Ascending aorta (tissue), 2 donors: ENCODE results near the gene PSMB3. TPM values are rescaled to one million over a fixed set of nuclear protein-coding genes. Genes with fewer than 3 reads are reported as not detected.

Source experiments
- DNase-seq, 2 donors: peaks; one replicate each; pipeline ENCODE4 v3.0.0-alpha.2; 2019; ENCODE audit warnings: low spot score in 2 of 2
- H3K27ac ChIP-seq, 2 donors: fragments of 200-600 bp; sonication (generic); one replicate each; pipeline ENCODE4 v1.5.1; 2016 to 2017; ENCODE audit warnings: mild to moderate bottlenecking in 1 of 2
- H3K27me3 ChIP-seq: fragments of 200-600 bp; sonication (generic); one replicate; pipeline ENCODE4 v1.5.1; 2017
- H3K36me3 ChIP-seq, 2 donors: fragments of 200-600 bp; sonication (generic); one replicate each; pipeline ENCODE4 v1.5.1; 2016
- H3K4me1 ChIP-seq, 2 donors: fragments of 200-600 bp; sonication (generic); one replicate each; pipeline ENCODE4 v1.5.1; 2016 to 2017; ENCODE audit warnings: mild to moderate bottlenecking in 1 of 2
- H3K4me3 ChIP-seq, 2 donors: fragments of 200-600 bp; sonication (generic); one replicate each; pipeline ENCODE4 v1.5.1; 2016 to 2017; ENCODE audit warnings: mild to moderate bottlenecking in 1 of 2
- H3K9me3 ChIP-seq, 2 donors: fragments of 200-600 bp; sonication (generic); one replicate each; pipeline ENCODE4 v1.5.1; 2016
- intact Hi-C: fragments of 100-400 bp; cut with DNase I; formaldehyde crosslinking; loops from one replicate; pipeline ENCODE4 v1.15.1; 2023
- total RNA-seq: library from RNA; depleted of rRNA; stranded (reverse); fragments of >200 nt; gene quantifications from one replicate; pipeline ENCODE4 v1.1.0, GENCODE V29; 2016
- TF ChIP-seq, protein P1 (sequence below), 3 experiments: fragments of 200-600 bp in 2 of 3; fragments of 450-650 bp in 1 of 3; sonication (generic) in 2 of 3; IDR thresholded peaks; one replicate each; pipeline ENCODE4 v1.5.1; 2016 to 2019; ENCODE audit warnings: antibody characterized with exemption in 3 of 3, mild to moderate bottlenecking in 1 of 3, moderate library complexity in 1 of 3

The PSMB3 gene
- total RNA-seq, 1 donor from 2014 or later: 189 TPM

DNA sequence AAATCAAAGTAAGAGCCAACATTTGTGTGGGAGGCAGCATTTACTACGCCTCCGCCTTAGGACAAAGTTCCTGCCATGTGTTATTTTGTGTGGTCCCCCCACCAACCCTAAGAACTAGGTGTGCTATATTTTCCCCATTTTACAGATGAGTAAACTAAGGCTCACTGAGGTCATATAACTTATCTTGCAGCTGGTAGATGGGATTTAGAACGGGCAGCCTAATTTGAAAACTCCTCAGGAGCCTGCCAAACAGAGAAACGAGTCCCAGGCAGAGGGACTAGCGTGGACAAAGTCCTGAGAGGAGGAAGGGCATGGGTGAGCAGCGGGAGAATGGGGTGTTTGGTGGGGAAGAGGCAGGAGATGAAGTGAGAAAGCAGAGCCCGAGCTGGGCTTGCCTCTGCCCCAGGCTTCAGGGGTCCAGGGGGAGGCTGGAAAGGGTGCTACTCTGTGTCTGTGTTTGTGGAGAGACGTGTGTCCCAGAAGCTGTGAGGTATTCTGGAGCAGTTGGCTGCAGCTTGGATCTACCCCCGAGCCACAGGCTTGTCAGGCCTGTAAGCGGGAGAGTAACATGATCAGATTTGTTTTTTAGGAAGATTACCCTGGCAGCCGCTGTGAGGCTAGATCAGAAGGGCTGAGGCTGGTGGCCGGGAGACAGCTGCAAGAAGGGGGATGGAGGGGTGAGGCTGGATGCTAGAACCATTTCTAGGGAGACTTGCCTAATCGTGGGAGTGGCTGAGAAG, 42.5 kb upstream of the PSMB3 start:
- H3K36me3 ChIP-seq: peaks cover 41 to 61% of the 10 kb centered on the region in 2 donors
- no peaks in the 10 kb centered on the region for H3K27me3 ChIP-seq
- no peak overlapping the region for H3K4me3 ChIP-seq
- H3K9me3 ChIP-seq: no peaks in the 10 kb centered on the region
- H3K4me1 ChIP-seq: peaks cover 0 to 2% of the 10 kb centered on the region in 2 donors
- intact Hi-C loops: no loop called here
- TF ChIP-seq, protein P1, sequence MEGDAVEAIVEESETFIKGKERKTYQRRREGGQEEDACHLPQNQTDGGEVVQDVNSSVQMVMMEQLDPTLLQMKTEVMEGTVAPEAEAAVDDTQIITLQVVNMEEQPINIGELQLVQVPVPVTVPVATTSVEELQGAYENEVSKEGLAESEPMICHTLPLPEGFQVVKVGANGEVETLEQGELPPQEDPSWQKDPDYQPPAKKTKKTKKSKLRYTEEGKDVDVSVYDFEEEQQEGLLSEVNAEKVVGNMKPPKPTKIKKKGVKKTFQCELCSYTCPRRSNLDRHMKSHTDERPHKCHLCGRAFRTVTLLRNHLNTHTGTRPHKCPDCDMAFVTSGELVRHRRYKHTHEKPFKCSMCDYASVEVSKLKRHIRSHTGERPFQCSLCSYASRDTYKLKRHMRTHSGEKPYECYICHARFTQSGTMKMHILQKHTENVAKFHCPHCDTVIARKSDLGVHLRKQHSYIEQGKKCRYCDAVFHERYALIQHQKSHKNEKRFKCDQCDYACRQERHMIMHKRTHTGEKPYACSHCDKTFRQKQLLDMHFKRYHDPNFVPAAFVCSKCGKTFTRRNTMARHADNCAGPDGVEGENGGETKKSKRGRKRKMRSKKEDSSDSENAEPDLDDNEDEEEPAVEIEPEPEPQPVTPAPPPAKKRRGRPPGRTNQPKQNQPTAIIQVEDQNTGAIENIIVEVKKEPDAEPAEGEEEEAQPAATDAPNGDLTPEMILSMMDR (IDR thresholded peaks at IDR 0.05): no peak
- no peak overlapping the region for H3K27ac ChIP-seq
- no peak for DNase-seq

DNA sequence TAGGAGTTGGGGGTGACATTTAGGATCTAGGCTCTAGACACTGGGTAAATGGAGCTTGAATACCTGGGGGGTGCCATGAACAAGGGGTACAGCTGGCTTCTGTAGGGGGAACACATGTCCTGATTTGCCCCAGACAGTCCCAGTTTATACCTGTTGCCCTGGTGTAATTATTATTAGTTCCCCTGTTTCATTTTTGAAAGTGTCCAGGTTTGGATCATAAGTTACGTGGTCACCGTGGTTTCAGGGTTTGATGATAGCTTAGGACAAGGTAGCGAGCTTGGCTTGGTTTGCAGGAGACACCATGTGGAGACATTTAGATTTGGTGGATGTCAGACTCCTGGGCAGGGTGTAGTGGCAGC, 42.0 kb upstream of the PSMB3 start:
- peaks cover 46 to 67% of the 10 kb centered on the region in 2 donors for H3K36me3 ChIP-seq
- H3K27me3 ChIP-seq: no peaks in the 10 kb centered on the region
- TF ChIP-seq, protein P1 (IDR thresholded peaks at IDR 0.05): no peak
- H3K4me1 ChIP-seq: peaks cover 0 to 2% of the 10 kb centered on the region in 2 donors
- intact Hi-C loops: no loop called here
- H3K27ac ChIP-seq: no peak overlapping the region
- no peak overlapping the region for H3K4me3 ChIP-seq
- DNase-seq: no peak
- no peaks in the 10 kb centered on the region for H3K9me3 ChIP-seq

DNA sequence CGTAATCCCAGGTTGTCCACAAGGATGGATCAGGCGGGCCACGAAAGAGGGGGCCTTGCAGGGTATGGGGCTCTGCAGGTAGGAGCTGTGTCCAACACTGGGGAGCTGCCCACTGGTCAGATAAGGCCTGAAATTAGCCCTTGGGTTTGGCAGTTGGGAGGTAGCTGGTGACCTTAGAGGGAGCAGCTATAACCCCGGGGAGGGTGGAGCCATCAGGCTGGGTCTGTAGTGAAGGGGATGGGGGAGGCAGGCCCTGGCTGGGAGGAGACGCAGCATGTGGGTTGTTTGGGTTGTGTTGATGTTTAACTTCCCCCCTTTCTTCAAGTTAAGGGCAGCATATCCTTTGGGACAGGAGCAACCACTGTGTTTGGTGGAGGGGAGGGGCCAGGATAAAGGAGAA, 41.6 kb upstream of the PSMB3 start:
- H3K27me3 ChIP-seq: no peaks in the 10 kb centered on the region
- peaks cover 0 to 2% of the 10 kb centered on the region in 2 donors for H3K4me1 ChIP-seq
- no peak overlapping the region for H3K27ac ChIP-seq
- H3K36me3 ChIP-seq: peaks cover 50 to 71% of the 10 kb centered on the region in 2 donors
- H3K9me3 ChIP-seq: no peaks in the 10 kb centered on the region
- no peak overlapping the region for H3K4me3 ChIP-seq
- TF ChIP-seq, protein P1 (IDR thresholded peaks at IDR 0.05): no peak
- intact Hi-C loops: no loop called here
- no peak for DNase-seq

DNA sequence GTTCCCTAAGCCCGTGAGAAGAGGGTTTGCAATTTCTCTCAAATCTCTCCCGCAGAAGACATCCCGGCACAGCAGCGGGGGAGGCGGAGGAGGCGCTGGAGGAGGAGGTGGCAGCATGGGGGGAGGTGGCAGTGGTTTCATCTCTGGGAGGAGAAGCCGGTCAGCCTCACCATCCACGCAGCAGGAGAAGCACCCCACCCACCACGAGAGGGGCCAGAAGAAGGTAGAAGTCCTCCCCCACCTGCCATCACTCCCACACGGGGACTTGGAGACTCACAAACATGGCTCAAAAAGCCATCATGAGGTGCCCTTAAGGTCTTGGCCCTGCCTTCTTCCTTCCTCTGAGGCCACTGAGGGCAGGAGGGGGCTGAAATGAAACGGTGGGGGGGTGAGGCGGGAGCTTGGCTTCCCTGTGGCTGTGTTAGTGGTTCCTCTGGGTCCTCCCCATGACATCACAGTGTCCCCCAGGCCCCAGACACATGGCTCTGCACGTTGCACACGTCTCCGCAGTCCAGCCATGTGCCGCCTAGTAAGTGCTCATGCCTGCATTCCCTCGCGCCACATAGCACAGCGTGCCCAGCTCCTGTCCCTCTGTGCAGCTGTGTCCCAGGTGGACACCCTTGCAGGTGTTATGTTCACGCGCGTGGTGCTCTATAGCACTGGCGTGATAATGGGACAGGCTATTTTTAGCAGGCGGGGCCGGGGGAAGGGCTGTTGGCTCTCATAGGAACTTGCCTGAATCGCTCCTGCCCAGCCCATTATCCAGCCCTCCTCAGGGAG, 40.6 kb upstream of the PSMB3 start:
- Histone ChIP-seq H3K4me3 (no peak overlapping the region), H3K27ac (no peak overlapping the region), H3K36me3 (peaks cover 60 to 81% of the 10 kb centered on the region in 2 donors), H3K9me3 (no peaks in the 10 kb centered on the region), H3K27me3 (no peaks in the 10 kb centered on the region), H3K4me1 (peaks cover 0 to 2% of the 10 kb centered on the region in 2 donors)
- no peak for DNase-seq
- intact Hi-C loops: no loop called here
- TF ChIP-seq, protein P1 (IDR thresholded peaks at IDR 0.05): no peak

DNA sequence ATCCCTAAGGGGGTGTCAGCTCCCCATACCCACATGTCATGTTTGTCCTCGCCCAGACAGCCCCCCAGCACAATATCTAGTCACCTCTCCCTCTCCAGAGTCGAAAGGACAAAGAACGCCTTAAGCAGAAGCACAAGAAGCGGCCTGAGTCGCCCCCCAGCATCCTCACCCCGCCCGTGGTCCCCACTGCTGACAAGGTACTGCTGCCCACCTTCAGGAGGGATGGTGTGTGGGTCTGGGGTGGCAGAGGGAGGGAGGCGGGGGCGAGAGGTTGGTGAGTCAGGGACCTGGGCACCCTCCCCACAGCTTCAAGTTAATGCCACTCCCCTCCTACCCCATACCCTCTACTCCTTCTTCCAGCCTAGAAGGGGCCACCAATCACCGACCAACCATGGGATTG, 39.9 kb upstream of the PSMB3 start:
- intact Hi-C loops: no loop called here
- H3K9me3 ChIP-seq: no peaks in the 10 kb centered on the region
- TF ChIP-seq, protein P1 (IDR thresholded peaks at IDR 0.05): no peak
- H3K36me3 ChIP-seq: peaks cover 66 to 87% of the 10 kb centered on the region in 2 donors
- H3K27me3 ChIP-seq: no peaks in the 10 kb centered on the region
- H3K27ac ChIP-seq: no peak overlapping the region
- no peak for DNase-seq
- H3K4me1 ChIP-seq: no peaks in the 10 kb centered on the region
- H3K4me3 ChIP-seq: no peak overlapping the region
